Body of pancreas (tissue), 4 donors: ENCODE measurements around the gene SPRR3.

Experiments used
- CTCF ChIP-seq, 7 experiments: fragments of 450-650 bp in 4 of 7; fragments of 200-600 bp in 3 of 7; sonication (generic) in 3 of 7; IDR thresholded peaks; one replicate each; pipeline ENCODE4 v1.5.1; 2016 to 2019; ENCODE audit warnings: antibody characterized with exemption in 7 of 7
- POLR2A ChIP-seq, 3 donors: fragments of 450-650 bp; IDR thresholded peaks; one replicate each; pipeline ENCODE4 v1.6.1; 2016; ENCODE audit warnings: antibody characterized with exemption in 3 of 3, mild to moderate bottlenecking in 2 of 3

GRCh38 chr1:153000294-153000693 lies 1.3 kb upstream of the SPRR3 start:
- TF ChIP-seq CTCF (IDR thresholded peaks at IDR 0.05) (no peak), POLR2A (IDR thresholded peaks at IDR 0.05) (no peak)
